Measurements from ENCODE around the gene MAVS.
"Not testable (repeated sequence)": the region's sequence is repeated elsewhere in the genome, so short reads cannot be mapped to it uniquely, and the experiment has no call there.

DNA sequence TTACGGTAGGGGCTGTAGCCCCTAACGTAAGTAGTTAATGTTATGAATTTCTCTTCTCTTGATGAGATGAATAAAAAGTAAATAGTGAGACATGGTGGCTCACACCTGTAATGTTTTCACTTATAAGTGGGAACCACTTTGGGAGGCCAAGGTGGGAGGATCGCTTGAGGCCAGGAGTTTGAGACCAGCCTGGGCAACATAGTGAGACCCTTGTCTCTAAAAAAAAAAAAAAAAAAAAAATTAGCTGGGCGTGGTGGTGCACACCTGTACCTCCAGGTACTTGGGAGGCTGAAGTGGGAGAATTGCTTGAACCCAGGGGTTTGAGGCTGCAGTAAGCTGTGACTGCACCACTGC lies 32.3 kb downstream of the MAVS start:
- TF ChIP-seq, protein P1, sequence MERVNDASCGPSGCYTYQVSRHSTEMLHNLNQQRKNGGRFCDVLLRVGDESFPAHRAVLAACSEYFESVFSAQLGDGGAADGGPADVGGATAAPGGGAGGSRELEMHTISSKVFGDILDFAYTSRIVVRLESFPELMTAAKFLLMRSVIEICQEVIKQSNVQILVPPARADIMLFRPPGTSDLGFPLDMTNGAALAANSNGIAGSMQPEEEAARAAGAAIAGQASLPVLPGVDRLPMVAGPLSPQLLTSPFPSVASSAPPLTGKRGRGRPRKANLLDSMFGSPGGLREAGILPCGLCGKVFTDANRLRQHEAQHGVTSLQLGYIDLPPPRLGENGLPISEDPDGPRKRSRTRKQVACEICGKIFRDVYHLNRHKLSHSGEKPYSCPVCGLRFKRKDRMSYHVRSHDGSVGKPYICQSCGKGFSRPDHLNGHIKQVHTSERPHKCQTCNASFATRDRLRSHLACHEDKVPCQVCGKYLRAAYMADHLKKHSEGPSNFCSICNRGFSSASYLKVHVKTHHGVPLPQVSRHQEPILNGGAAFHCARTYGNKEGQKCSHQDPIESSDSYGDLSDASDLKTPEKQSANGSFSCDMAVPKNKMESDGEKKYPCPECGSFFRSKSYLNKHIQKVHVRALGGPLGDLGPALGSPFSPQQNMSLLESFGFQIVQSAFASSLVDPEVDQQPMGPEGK (CRISPR knock-in tag; IDR thresholded peaks at IDR 0.05; ENCODE audit: borderline replicate concordance): not testable (repeated sequence)
- not testable (repeated sequence) for TF ChIP-seq TAF15 (IDR thresholded peaks at IDR 0.05; ENCODE audit: low read depth, low read length); JUND (IDR thresholded peaks at IDR 0.05; ENCODE audit: borderline replicate concordance, low read depth, low read length); JUND (tag; IDR thresholded peaks at IDR 0.05; ENCODE audit: borderline replicate concordance, low read depth, low read length); RAD21 (CRISPR knock-in tag; conservative IDR thresholded peaks at IDR 0.05 in 1 of 2, IDR thresholded peaks at IDR 0.05 in 1 of 2); SRSF9 (IDR thresholded peaks at IDR 0.05; ENCODE audit: borderline replicate concordance, low read depth, low read length); YY1 (IDR thresholded peaks at IDR 0.05; ENCODE audit: borderline replicate concordance in 1 of 3, control insufficient read depth in 1 of 3, extremely low read depth in 1 of 3, insufficient read depth in 3 of 3, insufficient read length in 1 of 3, insufficient replicate concordance in 2 of 3, low read depth in 1 of 3, low read length in 2 of 3); NR2F6 (CRISPR knock-in tag; IDR thresholded peaks at IDR 0.05); MYC (IDR thresholded peaks at IDR 0.05; ENCODE audit: low read depth, low read length); MYC (CRISPR knock-in tag; IDR thresholded peaks at IDR 0.05; ENCODE audit: borderline replicate concordance, low read depth); CHCHD3 (CRISPR knock-in tag; IDR thresholded peaks at IDR 0.05)
- TF ChIP-seq, protein P2, sequence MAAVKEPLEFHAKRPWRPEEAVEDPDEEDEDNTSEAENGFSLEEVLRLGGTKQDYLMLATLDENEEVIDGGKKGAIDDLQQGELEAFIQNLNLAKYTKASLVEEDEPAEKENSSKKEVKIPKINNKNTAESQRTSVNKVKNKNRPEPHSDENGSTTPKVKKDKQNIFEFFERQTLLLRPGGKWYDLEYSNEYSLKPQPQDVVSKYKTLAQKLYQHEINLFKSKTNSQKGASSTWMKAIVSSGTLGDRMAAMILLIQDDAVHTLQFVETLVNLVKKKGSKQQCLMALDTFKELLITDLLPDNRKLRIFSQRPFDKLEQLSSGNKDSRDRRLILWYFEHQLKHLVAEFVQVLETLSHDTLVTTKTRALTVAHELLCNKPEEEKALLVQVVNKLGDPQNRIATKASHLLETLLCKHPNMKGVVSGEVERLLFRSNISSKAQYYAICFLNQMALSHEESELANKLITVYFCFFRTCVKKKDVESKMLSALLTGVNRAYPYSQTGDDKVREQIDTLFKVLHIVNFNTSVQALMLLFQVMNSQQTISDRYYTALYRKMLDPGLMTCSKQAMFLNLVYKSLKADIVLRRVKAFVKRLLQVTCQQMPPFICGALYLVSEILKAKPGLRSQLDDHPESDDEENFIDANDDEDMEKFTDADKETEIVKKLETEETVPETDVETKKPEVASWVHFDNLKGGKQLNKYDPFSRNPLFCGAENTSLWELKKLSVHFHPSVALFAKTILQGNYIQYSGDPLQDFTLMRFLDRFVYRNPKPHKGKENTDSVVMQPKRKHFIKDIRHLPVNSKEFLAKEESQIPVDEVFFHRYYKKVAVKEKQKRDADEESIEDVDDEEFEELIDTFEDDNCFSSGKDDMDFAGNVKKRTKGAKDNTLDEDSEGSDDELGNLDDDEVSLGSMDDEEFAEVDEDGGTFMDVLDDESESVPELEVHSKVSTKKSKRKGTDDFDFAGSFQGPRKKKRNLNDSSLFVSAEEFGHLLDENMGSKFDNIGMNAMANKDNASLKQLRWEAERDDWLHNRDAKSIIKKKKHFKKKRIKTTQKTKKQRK (IDR thresholded peaks at IDR 0.05; ENCODE audit: borderline replicate concordance, low read depth, low read length): not testable (repeated sequence)
- TF ChIP-seq, protein P3, sequence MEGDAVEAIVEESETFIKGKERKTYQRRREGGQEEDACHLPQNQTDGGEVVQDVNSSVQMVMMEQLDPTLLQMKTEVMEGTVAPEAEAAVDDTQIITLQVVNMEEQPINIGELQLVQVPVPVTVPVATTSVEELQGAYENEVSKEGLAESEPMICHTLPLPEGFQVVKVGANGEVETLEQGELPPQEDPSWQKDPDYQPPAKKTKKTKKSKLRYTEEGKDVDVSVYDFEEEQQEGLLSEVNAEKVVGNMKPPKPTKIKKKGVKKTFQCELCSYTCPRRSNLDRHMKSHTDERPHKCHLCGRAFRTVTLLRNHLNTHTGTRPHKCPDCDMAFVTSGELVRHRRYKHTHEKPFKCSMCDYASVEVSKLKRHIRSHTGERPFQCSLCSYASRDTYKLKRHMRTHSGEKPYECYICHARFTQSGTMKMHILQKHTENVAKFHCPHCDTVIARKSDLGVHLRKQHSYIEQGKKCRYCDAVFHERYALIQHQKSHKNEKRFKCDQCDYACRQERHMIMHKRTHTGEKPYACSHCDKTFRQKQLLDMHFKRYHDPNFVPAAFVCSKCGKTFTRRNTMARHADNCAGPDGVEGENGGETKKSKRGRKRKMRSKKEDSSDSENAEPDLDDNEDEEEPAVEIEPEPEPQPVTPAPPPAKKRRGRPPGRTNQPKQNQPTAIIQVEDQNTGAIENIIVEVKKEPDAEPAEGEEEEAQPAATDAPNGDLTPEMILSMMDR (IDR thresholded peaks at IDR 0.05 in 2 of 3, conservative IDR thresholded peaks at IDR 0.05 in 1 of 3; ENCODE audit: insufficient read depth in 2 of 3, low read depth in 1 of 3, low read length in 3 of 3): not testable (repeated sequence)
- TF ChIP-seq, protein P4, sequence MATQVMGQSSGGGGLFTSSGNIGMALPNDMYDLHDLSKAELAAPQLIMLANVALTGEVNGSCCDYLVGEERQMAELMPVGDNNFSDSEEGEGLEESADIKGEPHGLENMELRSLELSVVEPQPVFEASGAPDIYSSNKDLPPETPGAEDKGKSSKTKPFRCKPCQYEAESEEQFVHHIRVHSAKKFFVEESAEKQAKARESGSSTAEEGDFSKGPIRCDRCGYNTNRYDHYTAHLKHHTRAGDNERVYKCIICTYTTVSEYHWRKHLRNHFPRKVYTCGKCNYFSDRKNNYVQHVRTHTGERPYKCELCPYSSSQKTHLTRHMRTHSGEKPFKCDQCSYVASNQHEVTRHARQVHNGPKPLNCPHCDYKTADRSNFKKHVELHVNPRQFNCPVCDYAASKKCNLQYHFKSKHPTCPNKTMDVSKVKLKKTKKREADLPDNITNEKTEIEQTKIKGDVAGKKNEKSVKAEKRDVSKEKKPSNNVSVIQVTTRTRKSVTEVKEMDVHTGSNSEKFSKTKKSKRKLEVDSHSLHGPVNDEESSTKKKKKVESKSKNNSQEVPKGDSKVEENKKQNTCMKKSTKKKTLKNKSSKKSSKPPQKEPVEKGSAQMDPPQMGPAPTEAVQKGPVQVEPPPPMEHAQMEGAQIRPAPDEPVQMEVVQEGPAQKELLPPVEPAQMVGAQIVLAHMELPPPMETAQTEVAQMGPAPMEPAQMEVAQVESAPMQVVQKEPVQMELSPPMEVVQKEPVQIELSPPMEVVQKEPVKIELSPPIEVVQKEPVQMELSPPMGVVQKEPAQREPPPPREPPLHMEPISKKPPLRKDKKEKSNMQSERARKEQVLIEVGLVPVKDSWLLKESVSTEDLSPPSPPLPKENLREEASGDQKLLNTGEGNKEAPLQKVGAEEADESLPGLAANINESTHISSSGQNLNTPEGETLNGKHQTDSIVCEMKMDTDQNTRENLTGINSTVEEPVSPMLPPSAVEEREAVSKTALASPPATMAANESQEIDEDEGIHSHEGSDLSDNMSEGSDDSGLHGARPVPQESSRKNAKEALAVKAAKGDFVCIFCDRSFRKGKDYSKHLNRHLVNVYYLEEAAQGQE (IDR thresholded peaks at IDR 0.05; ENCODE audit: borderline replicate concordance): not testable (repeated sequence)
- TF ChIP-seq, protein P4 (CRISPR knock-in tag; IDR thresholded peaks at IDR 0.05; ENCODE audit: low read depth): not testable (repeated sequence)
- TF ChIP-seq, protein P5, sequence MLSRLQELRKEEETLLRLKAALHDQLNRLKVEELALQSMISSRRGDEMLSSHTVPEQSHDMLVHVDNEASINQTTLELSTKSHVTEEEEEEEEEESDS (CRISPR knock-in tag; IDR thresholded peaks at IDR 0.05): not testable (repeated sequence)
